Measurements from ENCODE around the gene SLC49A3.
"Not testable (repeated sequence)": the region's sequence is repeated elsewhere in the genome, so short reads cannot be mapped to it uniquely, and the experiment has no call there.

SLC49A3 gene

GRCh38 chr4:721261-722168 is 32.6 kb upstream of the SLC49A3 start:
- no peak for DNase-seq

- peak in 1 of 14 donors; percentile 23 for DNase-seq
These were observed 31.3 kb upstream of the SLC49A3 start for GRCh38 chr4:720111-720860.

- DNase-seq = no peak
These were observed 29.5 kb upstream of the SLC49A3 start for GRCh38 chr4:718460-718859.

GRCh38 chr4:717601-718320 is 28.8 kb upstream of the SLC49A3 start:
- no peak for DNase-seq

GRCh38 chr4:714087-714486 is 25.1 kb upstream of the SLC49A3 start:
- DNase-seq = no peak

GRCh38 chr4:712916-713632 is 24.1 kb upstream of the SLC49A3 start:
- no peak for DNase-seq

GRCh38 chr4:712093-712492 is 23.1 kb upstream of the SLC49A3 start:
- DNase-seq = no peak

GRCh38 chr4:710916-711315 is 22.0 kb upstream of the SLC49A3 start:
- DNase-seq = no peak

GRCh38 chr4:710116-710515 is 21.2 kb upstream of the SLC49A3 start:
- DNase-seq = no peak

- DNase-seq = no peak
These were observed 20.4 kb upstream of the SLC49A3 start for GRCh38 chr4:709348-709747.

- no peak for DNase-seq
These were observed 19.6 kb upstream of the SLC49A3 start for GRCh38 chr4:708631-708933.

GRCh38 chr4:707929-708630 is 19.1 kb upstream of the SLC49A3 start:
- no peak for DNase-seq

- no peak for DNase-seq
These were observed 18.1 kb upstream of the SLC49A3 start for GRCh38 chr4:706834-707598.

- DNase-seq = not testable (repeated sequence)
These were observed 17.2 kb upstream of the SLC49A3 start for GRCh38 chr4:706083-706633.

GRCh38 chr4:705278-706082 is 16.5 kb upstream of the SLC49A3 start, which contains the start of gene PCGF3:
TSS of gene PCGF3 (plus strand) at chr4:705832. CDS start at chr4:733681, 27,849 bp downstream.
- peak; percentile 68 to 96 (median 91) for DNase-seq

- DNase-seq = no peak
These were observed 16.0 kb upstream of the SLC49A3 start for GRCh38 chr4:704971-705277.

- no peak for DNase-seq
These were observed 15.4 kb upstream of the SLC49A3 start for GRCh38 chr4:704198-704891.

- DNase-seq = no peak
These were observed 14.6 kb upstream of the SLC49A3 start for GRCh38 chr4:703336-704197.
